HG03139 (cell line): ENCODE results near the gene MGAM2.

Experiments
- ATAC-seq: cut with Tn5 transposase; IDR thresholded peaks from one replicate; pipeline ENCODE4 v1.9.1; 2021; ENCODE audit not compliant: unreplicated experiment

The MGAM2 gene

GRCh38 chr7:142174441-142174840, 62.9 kb downstream of the MGAM2 start:
- no peak for ATAC-seq

DNA sequence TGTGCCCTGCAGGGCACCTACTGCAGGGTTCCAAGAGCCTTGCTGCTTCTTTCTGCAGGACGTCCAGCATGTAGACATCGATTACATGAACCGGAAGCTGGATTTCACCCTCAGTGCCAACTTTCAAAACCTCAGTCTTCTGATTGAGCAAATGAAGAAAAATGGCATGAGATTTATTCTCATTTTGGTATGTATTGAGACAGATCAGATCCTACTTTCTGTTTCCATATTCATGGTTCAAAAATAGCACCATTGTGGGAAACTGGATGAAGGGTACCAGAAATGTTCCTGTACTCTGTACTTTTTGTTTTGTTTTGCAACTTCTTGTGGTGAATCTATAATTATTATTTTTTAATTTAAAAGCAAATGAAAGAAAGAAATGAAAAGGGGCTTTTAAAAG, 64.1 kb downstream of the MGAM2 start:
- no peak for ATAC-seq

DNA sequence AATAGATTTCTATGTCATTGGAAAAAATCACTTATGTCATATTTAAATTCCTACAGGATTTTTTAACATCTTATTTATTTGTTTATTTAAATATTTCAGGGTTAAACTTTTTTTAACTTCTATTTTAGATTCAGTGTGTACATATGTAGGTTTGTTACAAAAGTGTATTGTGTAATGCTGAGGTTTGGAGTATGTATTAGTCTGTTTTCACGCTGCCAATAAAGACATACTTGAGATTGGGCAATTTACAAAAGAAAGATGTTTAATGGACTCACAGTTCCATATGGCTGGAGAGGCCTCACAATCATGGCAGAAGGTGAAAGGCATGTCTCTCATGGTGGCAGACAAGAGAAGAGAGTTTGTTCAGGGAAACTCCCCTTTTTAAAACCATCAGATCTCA, 65.4 kb downstream of the MGAM2 start:
- ATAC-seq, result no peak

DNA sequence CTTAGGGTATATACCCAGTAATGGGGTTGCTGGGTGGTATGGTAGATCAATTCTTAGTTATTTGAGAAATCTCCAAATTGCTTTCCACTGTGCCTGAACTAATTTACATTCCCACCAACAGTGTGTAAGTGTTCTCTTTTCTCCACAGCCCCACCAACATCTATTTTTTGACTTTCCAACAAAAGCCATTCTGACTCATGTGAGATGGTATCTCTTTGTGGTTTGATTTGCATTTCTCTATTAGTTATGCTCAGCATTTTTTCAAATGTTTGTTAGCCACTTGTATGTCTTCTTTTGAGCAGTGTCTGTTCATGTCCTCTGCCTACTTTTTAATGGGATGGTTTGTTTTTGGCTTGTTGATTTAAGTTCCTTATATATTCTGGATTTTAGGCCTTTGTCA, 66.4 kb downstream of the MGAM2 start:
- ATAC-seq, result peak; percentile 54

DNA sequence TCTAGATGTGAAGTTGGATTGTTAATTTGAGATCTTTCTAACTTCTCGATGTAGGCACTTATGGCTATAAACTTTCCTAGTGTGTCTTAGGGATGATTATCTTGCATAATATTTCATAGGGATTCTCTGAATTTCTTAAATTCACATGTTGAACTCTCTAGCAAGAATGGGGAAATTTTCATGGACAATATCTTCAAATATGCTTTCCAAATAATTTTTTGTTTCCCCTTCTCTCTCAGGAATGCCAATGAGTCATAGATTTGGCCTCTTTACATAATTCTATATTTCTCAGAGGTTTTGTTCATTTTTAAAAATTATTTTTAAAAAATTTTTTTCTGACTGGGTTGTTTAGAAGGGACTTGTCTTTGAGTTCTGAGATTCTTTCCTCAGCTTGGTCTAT, 68.9 kb downstream of the MGAM2 start:
- no peak for ATAC-seq

DNA sequence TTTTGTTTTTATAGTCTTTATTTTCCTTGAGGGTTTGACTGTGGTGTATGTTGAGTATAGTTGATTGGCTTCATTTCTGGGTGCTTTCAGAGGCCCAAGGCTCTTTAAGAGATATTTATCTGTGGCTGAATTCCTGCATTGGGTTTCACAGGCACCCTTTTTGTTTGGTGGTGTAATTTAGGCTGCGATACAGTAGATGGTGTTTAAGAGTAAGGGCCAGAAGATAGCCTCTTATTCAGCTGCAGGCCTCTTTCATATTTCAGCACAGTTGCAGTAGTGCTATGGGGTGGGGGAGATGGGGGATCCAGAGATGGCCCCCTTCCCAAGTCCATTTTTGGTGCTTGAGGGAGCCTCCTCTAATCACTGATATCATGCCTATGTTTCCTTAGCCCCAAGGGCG, 69.7 kb downstream of the MGAM2 start:
- no peak for ATAC-seq

DNA sequence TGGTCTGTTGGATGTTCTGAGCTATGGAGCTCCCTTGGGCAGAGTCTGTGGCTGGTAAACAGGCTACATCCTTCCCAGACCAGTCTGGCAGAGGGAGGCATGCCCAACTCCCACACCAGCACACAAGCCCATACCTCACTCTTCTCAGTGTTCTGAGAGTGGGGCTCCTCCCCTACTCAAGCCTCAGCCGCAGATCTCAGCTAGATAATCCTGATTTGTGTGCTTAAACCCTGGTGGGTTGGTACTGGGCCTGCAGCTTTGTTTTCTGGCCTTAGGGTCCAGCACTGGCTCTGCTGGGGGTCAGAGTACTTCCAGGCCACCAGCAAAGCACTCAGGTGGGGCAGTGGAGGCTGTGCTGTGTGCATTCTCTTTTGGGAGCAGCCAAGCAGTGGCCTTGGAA, 70.4 kb downstream of the MGAM2 start:
- no peak for ATAC-seq

DNA sequence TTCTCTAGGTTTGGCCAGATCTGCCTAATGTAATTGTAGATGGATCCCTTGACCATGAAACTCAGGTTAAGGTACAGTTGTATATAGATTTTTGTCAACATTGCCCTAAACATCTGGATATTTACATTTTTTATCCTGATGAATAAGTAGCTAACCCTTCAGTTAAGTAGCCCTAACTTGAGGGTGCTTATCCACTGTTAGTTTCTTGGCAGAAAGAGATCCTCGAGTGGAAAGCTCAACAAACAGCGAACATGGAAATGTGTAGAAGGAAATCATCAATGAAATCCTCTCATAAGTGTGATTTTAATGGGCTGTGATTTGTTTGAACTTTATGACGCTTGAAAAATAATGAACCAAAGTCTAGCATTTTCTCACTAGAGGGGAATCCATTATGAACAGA, 73.6 kb downstream of the MGAM2 start:
- ATAC-seq, result no peak

- ATAC-seq, result no peak
Observed at GRCh38 chr7:142185801-142186200, 74.3 kb downstream of the MGAM2 start.

DNA sequence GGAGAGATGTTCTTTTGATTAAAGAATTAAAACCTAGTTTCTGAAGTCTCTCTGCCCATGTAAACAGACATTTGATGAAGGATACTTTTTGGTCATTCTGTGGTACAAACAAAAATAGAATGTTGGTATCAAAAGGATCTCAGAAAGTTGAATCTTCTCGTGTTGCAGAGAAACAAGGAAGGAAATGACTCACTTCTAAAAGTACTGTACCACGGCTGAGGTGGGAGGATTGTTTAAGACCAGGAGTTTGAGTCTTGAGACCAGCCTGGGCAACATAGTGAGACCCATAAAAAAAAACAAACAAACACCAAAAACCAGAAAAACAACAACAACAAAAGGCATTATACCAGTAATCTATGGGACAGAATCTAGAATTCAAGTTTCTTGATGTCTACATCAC, 76.6 kb downstream of the MGAM2 start:
- no peak for ATAC-seq

- ATAC-seq, result no peak
Observed at GRCh38 chr7:142188846-142189245, 77.3 kb downstream of the MGAM2 start.

GRCh38 chr7:142194201-142194600, 82.7 kb downstream of the MGAM2 start:
- no peak for ATAC-seq

DNA sequence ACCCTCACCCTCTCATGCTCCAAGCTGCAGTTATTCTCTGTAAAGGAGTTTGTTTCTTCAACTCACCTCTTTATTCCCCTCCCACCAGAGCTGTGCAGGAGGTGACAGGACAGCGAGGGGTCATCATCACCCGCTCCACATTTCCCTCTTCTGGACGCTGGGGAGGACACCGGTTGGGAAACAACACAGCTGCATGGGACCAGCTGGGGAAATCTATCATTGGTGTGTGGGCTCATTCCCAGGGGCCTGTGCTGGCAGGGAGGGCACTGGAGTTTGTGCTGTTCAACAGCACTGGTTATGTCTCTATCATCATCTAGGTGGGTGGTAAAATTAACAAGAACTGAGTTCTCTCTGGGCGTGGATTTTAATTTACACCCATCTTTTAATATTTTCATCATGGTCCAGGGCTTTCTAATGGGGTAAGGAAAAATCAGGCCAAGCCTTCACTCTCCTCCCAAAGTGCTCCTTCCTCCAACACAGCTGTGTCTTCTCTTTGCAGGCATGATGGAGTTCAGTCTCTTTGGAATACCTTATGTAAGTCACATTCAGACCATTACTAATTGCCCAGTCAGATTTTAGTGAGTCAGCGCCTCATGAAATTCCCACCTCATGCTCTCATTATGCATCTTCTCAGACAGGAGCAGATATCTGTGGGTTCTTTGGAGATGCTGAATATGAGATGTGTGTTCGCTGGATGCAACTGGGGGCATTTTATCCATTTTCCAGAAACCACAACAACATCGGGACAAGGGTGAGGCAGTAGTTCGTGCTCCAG, 84.7 kb downstream of the MGAM2 start:
- ATAC-seq, result no peak

- ATAC-seq, result no peak
Observed at GRCh38 chr7:142200206-142200605, 88.7 kb downstream of the MGAM2 start.

GRCh38 chr7:142228537-142229104, 117.1 kb downstream of the MGAM2 start:
- ATAC-seq, result no peak

DNA sequence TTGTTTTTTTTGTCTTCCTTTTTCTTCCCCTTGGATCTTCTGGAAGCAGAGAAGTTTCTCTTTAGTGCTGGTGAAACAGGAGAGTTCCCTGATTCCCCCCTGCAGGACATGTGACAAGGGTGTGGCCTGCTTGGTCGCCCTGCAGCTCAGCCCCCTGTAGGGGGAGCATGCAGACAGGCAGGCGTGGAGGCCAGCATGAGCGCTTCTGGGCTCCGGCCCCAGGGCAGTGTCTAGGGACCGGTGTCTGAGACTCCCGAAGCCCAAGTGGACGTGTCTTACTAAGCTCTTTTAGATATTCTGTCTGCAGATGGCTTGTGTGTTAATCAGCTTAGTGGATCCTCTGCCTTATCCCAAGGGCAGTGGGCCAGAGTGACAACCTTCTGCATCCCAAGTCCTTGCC, 120.2 kb downstream of the MGAM2 start:
- no peak for ATAC-seq

DNA sequence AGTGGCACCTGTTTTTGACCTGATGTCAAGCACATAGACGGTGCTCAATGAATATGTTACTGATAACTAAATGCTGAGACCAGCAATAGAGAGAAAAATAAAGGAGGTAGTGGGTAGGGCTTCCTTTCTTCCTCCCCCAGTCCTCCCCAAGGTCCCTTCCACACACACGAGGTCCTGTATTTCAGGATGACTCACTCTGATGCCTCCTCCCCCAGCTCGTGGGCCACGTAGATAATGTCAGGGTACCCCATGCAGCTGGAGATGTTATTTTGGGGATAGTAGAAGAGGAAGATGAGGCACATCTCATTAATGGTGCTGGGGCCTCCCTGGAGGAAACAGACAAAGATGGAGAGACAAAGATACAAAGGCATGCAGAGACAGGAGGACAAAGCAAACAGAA, 129.0 kb downstream of the MGAM2 start:
- no peak for ATAC-seq

DNA sequence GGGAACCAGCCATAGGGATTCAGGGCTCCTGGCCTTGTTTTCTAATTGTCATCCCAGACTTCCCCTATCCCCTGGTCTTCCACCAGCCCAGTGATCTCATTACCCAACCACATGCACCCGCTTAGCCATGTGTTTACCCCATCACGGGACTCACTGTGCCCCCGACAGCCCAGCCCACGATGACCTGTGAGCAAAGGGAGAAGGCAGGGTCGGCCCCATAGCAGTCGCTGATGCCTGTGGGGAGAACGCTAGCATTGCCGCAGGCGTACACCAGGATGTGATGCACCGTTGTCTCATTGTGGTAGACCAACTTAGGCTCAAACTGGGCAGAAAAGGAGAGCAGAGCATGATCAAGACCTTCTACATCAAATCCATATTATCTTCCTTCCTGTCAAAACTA, 132.3 kb downstream of the MGAM2 start:
- no peak for ATAC-seq

GRCh38 chr7:142248166-142249160, 136.9 kb downstream of the MGAM2 start:
- ATAC-seq, result no peak

DNA sequence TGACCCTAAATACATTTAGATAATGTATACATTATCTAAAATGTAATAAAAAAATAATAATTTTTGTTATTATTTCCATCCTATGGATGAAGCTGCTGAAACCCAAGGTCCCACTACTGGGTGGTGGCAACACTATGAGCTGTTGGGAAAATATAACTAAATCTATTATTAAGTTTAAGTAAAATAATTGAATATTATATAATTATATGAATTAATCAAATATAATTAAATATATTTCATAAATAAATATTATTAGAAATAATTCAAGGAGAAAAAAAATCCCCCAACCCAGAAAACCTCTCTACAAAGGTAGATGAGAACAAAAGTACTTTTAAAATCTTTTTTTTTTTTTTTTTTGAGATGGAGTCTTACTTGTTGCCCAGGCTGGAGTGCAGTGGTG, 138.4 kb downstream of the MGAM2 start:
- ATAC-seq, result no peak

GRCh38 chr7:142250705-142251104, 139.2 kb downstream of the MGAM2 start:
- ATAC-seq, result no peak

- no peak for ATAC-seq
Observed at GRCh38 chr7:142257958-142258357, 146.4 kb downstream of the MGAM2 start, which contains the start of gene PRSS58. PRSS58 (minus strand) TSS chr7:142258058; CDS start chr7:142257707, 351 bp downstream.
